A549 (cell line): ENCODE data around the gene PRAME.

ENCODE experiments used
- CTCF ChIP-seq: fragments of >200 bp; sonication (Bioruptor Twin); formaldehyde crosslinking; IDR thresholded peaks from 3 replicates; pipeline ENCODE4 v1.5.1; 2016
- PBX3 ChIP-seq: IDR thresholded peaks from 2 replicates; pipeline ENCODE4 v1.6.1; 2012

- TF ChIP-seq CTCF (no peak), PBX3 (no peak)
Observed at GRCh38 chr22:22598144-22598543, 39.1 kb upstream of the PRAME start.
